Measurements from ENCODE around the gene PHOX2B. TPM values are rescaled to one million over a fixed set of nuclear protein-coding genes. Genes with fewer than 3 reads are reported as not detected.

PHOX2B gene
- total RNA-seq, 2 donors from 2014 or later: not detected

DNA sequence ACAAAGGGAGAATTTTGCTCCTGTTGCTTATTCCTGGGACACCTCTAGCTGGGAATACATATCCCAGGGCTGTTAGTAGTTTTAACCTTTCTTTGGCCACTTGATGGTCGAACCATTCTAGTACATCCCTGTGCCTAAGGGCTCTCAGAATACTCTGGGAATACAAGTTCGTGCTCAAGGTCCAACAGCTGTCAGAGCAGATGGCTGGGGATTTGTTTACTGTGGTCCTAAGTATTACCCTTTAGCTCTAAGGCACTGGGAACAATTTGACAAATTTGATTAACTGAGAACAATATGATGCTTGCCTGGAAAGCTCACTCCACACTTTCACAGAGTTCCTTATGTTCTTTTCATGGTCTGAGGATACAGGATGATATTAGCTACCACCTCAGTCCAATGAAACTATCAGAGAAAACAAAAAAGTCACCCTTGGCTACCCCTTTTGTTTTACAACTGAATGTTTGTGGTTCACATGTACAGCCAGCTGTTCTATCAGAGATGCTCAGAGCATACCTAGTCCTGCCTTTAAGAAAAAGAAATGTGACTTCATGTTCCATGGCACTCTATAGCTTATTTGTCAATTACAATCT is 47.4 kb upstream of the PHOX2B start:
- Mint-ChIP-seq H3K4me3 (no peak overlapping the region), H3K4me1 (peaks cover 11% of the 10 kb centered on the region), H3K27ac (no peak overlapping the region), H3K9me3 (no peaks in the 10 kb centered on the region), H3K36me3 (ENCODE audit: low read depth) (no peaks in the 10 kb centered on the region), H3K27me3 (ENCODE audit: insufficient read depth) (peaks cover 42% of the 10 kb centered on the region)
- no peaks in the 10 kb centered on the region for H3K9me3 ChIP-seq (ENCODE audit: control insufficient read depth, low read length)
- WGBS, 2 experiments (ENCODE audit: insufficient coverage in 1 of 2, insufficient read length in 1 of 2): 72 to 73% methylated on average over 2 of the region's 2 CpGs
- no peak for DNase-seq
- H3K4me3 ChIP-seq (ENCODE audit: low read length): no peak overlapping the region
- no peaks in the 10 kb centered on the region for H3K4me1 ChIP-seq (ENCODE audit: control insufficient read depth, insufficient read depth, low read length)
- no peaks in the 10 kb centered on the region for H3K36me3 ChIP-seq (ENCODE audit: control insufficient read depth, insufficient read depth, low read length)
- TF ChIP-seq, protein P1, sequence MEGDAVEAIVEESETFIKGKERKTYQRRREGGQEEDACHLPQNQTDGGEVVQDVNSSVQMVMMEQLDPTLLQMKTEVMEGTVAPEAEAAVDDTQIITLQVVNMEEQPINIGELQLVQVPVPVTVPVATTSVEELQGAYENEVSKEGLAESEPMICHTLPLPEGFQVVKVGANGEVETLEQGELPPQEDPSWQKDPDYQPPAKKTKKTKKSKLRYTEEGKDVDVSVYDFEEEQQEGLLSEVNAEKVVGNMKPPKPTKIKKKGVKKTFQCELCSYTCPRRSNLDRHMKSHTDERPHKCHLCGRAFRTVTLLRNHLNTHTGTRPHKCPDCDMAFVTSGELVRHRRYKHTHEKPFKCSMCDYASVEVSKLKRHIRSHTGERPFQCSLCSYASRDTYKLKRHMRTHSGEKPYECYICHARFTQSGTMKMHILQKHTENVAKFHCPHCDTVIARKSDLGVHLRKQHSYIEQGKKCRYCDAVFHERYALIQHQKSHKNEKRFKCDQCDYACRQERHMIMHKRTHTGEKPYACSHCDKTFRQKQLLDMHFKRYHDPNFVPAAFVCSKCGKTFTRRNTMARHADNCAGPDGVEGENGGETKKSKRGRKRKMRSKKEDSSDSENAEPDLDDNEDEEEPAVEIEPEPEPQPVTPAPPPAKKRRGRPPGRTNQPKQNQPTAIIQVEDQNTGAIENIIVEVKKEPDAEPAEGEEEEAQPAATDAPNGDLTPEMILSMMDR (conservative IDR thresholded peaks at IDR 0.05): no peak
- H3K27ac ChIP-seq (ENCODE audit: low read depth, low read length): peak overlapping the region; percentile 65
- H3K27me3 ChIP-seq (ENCODE audit: control insufficient read depth, insufficient read depth, low read length, poor library complexity, severe bottlenecking): peaks cover 3% of the 10 kb centered on the region
- no peak overlapping the region for H3K9ac ChIP-seq (ENCODE audit: extremely low read depth, low read length, poor library complexity, severe bottlenecking)

DNA sequence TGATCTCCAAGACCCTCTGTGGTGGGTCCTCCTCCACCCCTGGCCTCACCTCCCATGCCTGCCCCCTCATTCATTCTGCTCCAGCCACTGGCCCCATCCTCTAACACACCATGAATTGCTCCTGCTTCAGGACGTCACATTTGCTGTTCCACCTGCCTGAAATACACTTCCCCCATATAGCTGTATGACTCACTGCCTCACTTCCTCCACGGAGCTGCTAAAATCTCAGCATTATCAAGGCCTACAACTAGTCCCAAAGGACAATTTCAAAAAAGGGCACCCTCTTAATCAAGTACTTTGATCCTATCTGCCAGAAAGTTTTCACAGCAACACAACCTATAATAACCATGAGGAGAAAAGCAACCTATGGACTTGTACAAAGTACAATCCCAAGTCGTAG is 43.6 kb upstream of the PHOX2B start:
- Histone ChIP-seq H3K4me3 (ENCODE audit: low read length) (no peak overlapping the region), H3K9ac (ENCODE audit: extremely low read depth, low read length, poor library complexity, severe bottlenecking) (no peak overlapping the region), H3K9me3 (ENCODE audit: control insufficient read depth, low read length) (no peaks in the 10 kb centered on the region), H3K27ac (ENCODE audit: low read depth, low read length) (no peak overlapping the region), H3K36me3 (ENCODE audit: control insufficient read depth, insufficient read depth, low read length) (no peaks in the 10 kb centered on the region), H3K4me1 (ENCODE audit: control insufficient read depth, insufficient read depth, low read length) (no peaks in the 10 kb centered on the region), H3K27me3 (ENCODE audit: control insufficient read depth, insufficient read depth, low read length, poor library complexity, severe bottlenecking) (peaks cover 15% of the 10 kb centered on the region)
- TF ChIP-seq, protein P1 (conservative IDR thresholded peaks at IDR 0.05): no peak
- Mint-ChIP-seq H3K27me3 (ENCODE audit: insufficient read depth) (peaks cover 43% of the 10 kb centered on the region), H3K9me3 (no peaks in the 10 kb centered on the region), H3K4me1 (peaks cover 8% of the 10 kb centered on the region), H3K36me3 (ENCODE audit: low read depth) (no peaks in the 10 kb centered on the region), H3K27ac (no peak overlapping the region), H3K4me3 (no peak overlapping the region)
- DNase-seq: no peak
- 78 to 83% methylated on average over 1 to 3 of the region's 3 CpGs for WGBS, 2 experiments (ENCODE audit: insufficient coverage in 1 of 2, insufficient read length in 1 of 2)

DNA sequence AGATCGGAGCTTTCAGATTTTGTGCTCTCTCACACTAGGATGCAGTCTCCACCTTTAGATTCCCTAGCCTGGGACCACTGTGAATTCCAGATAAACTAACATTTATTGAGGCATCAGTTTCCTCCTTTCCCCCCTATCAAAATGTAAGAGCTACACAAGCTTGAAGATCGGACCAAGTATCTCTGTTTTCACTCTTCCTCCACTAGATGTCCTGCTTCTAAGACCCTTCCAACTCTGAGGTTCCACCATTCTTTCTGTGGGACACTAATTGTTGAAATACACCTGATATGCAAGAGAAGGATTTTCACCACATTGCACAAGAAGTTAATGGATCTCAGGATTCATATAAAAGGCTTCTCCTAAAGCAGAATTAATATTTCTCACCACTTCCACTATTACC is 43.0 kb upstream of the PHOX2B start:
- Histone ChIP-seq H3K9me3 (ENCODE audit: control insufficient read depth, low read length) (no peaks in the 10 kb centered on the region), H3K27ac (ENCODE audit: low read depth, low read length) (no peak overlapping the region), H3K9ac (ENCODE audit: extremely low read depth, low read length, poor library complexity, severe bottlenecking) (no peak overlapping the region), H3K36me3 (ENCODE audit: control insufficient read depth, insufficient read depth, low read length) (no peaks in the 10 kb centered on the region), H3K27me3 (ENCODE audit: control insufficient read depth, insufficient read depth, low read length, poor library complexity, severe bottlenecking) (peaks cover 20% of the 10 kb centered on the region), H3K4me3 (ENCODE audit: low read length) (no peak overlapping the region), H3K4me1 (ENCODE audit: control insufficient read depth, insufficient read depth, low read length) (no peaks in the 10 kb centered on the region)
- TF ChIP-seq, protein P1 (conservative IDR thresholded peaks at IDR 0.05): peak; percentile 56
- Mint-ChIP-seq H3K9me3 (no peaks in the 10 kb centered on the region), H3K27ac (no peak overlapping the region), H3K27me3 (ENCODE audit: insufficient read depth) (peaks cover 45% of the 10 kb centered on the region), H3K36me3 (ENCODE audit: low read depth) (no peaks in the 10 kb centered on the region), H3K4me3 (no peak overlapping the region), H3K4me1 (peaks cover 4% of the 10 kb centered on the region)
- no peak for DNase-seq
- WGBS, 2 experiments (ENCODE audit: insufficient coverage in 1 of 2, insufficient read length in 1 of 2): 73 to 86% methylated on average over 2 of the region's 2 CpGs
